H9 (cell line): Measurements from ENCODE around the gene ZNF212. TPM values are rescaled to one million over a fixed set of nuclear protein-coding genes. Genes with fewer than 3 reads are reported as not detected.

Source experiments
- DNase-seq: peaks from one replicate; pipeline ENCODE4 v3.0.0-alpha.2; 2017
- H2AFZ ChIP-seq: one replicate; pipeline ENCODE4 v1.6.1; 2013; ENCODE audit warnings: mild to moderate bottlenecking, low read length, control low read depth, moderate library complexity
- H2AK5ac ChIP-seq: 2 replicates; pipeline ENCODE4 v1.6.1; 2013; ENCODE audit warnings: low read length, control low read depth, mixed read lengths; ENCODE audit not compliant: insufficient read length
- H2BK120ac ChIP-seq: one replicate; pipeline ENCODE4 v1.6.1; 2013; ENCODE audit warnings: low read depth, mild to moderate bottlenecking, low read length, control low read depth, inconsistent platforms; ENCODE audit not compliant: poor library complexity, severe bottlenecking
- H2BK12ac ChIP-seq: 2 replicates; pipeline ENCODE4 v1.6.1; 2013; ENCODE audit warnings: low read length, control low read depth, mixed read lengths, low read depth; ENCODE audit not compliant: insufficient read length
- H2BK15ac ChIP-seq: 2 replicates; pipeline ENCODE4 v1.6.1; 2013; ENCODE audit warnings: low read depth, low read length, control low read depth
- H2BK20ac ChIP-seq: one replicate; pipeline ENCODE4 v1.6.1; 2013; ENCODE audit warnings: low read depth, mild to moderate bottlenecking, low read length, control low read depth, inconsistent platforms; ENCODE audit not compliant: poor library complexity, severe bottlenecking
- H2BK5ac ChIP-seq: 2 replicates; pipeline ENCODE4 v1.6.1; 2013; ENCODE audit warnings: low read length, control low read depth, mixed read lengths; ENCODE audit not compliant: insufficient read length
- H3K14ac ChIP-seq: 2 replicates; pipeline ENCODE4 v1.6.1; 2013; ENCODE audit warnings: low read length, control low read depth; ENCODE audit not compliant: insufficient read depth
- H3K18ac ChIP-seq: 2 replicates; pipeline ENCODE4 v1.6.1; 2013; ENCODE audit warnings: low read depth, mild to moderate bottlenecking, mixed read lengths, low read length, control low read depth; ENCODE audit not compliant: insufficient read length
- H3K23ac ChIP-seq: 2 replicates; pipeline ENCODE4 v1.6.1; 2013; ENCODE audit warnings: low read length, control low read depth, mixed read lengths, low read depth; ENCODE audit not compliant: insufficient read length
- H3K23me2 ChIP-seq: 2 replicates; pipeline ENCODE4 v1.6.1; 2013; ENCODE audit warnings: low read depth, mild to moderate bottlenecking, mixed read lengths, low read length, control low read depth; ENCODE audit not compliant: insufficient read length, poor library complexity, severe bottlenecking
- H3K27ac ChIP-seq: 2 replicates; pipeline ENCODE4 v1.5.1; 2013; ENCODE audit warnings: low read length, control low read depth, mixed read lengths, low read depth; ENCODE audit not compliant: insufficient read length
- H3K27me3 ChIP-seq: 2 replicates; pipeline ENCODE4 v1.6.1; 2013; ENCODE audit warnings: low read length, control low read depth, inconsistent platforms; ENCODE audit not compliant: insufficient read depth
- H3K4ac ChIP-seq: 2 replicates; pipeline ENCODE4 v1.6.1; 2013; ENCODE audit warnings: low read depth, mild to moderate bottlenecking, control low read depth, inconsistent platforms, low read length, moderate library complexity
- H3K4me1 ChIP-seq: 2 replicates; pipeline ENCODE4 v1.6.1; 2013; ENCODE audit warnings: low read length, control low read depth, inconsistent platforms; ENCODE audit not compliant: insufficient read depth
- H3K4me2 ChIP-seq: 2 replicates; pipeline ENCODE4 v1.6.1; 2013; ENCODE audit warnings: low read length, control low read depth, mixed read lengths; ENCODE audit not compliant: insufficient read length, insufficient read depth
- H3K56ac ChIP-seq: 2 replicates; pipeline ENCODE4 v1.6.1; 2013; ENCODE audit warnings: low read depth, mild to moderate bottlenecking, mixed read lengths, low read length, control low read depth; ENCODE audit not compliant: insufficient read length
- H3K79me1 ChIP-seq: 2 replicates; pipeline ENCODE4 v1.6.1; 2013; ENCODE audit warnings: low read depth, mild to moderate bottlenecking, moderate library complexity, low read length, control low read depth, inconsistent platforms; ENCODE audit not compliant: insufficient read depth, poor library complexity, severe bottlenecking
- H3K79me2 ChIP-seq: 2 replicates; pipeline ENCODE4 v1.6.1; 2013; ENCODE audit warnings: low read length, control low read depth, inconsistent platforms; ENCODE audit not compliant: insufficient read depth
- H3K9ac ChIP-seq: 2 replicates; pipeline ENCODE4 v1.6.1; 2013; ENCODE audit warnings: low read length, control low read depth, mixed read lengths; ENCODE audit not compliant: insufficient read length; ENCODE audit errors: extremely low read depth
- H3K9me3 ChIP-seq: one replicate; pipeline ENCODE4 v1.6.1; 2013; ENCODE audit warnings: low read depth, low read length, inconsistent platforms; ENCODE audit not compliant: control insufficient read depth
- H3T11ph ChIP-seq: one replicate; pipeline ENCODE4 v1.6.1; 2013; ENCODE audit warnings: mild to moderate bottlenecking, low read length, control low read depth, inconsistent platforms
- H4K20me1 ChIP-seq: one replicate; pipeline ENCODE4 v1.6.1; 2013; ENCODE audit not compliant: control insufficient read depth, insufficient read length, insufficient read depth
- H4K5ac ChIP-seq: 2 replicates; pipeline ENCODE4 v1.6.1; 2013; ENCODE audit warnings: low read depth, mild to moderate bottlenecking, mixed read lengths, low read length, control low read depth; ENCODE audit not compliant: insufficient read length
- H4K8ac ChIP-seq: replicated peaks from 2 replicates; pipeline ENCODE4 v1.6.1; 2013; ENCODE audit warnings: low read length, control low read depth, mixed read lengths, low read depth; ENCODE audit not compliant: insufficient read length
- H4K91ac ChIP-seq: 2 replicates; pipeline ENCODE4 v1.6.1; 2013; ENCODE audit warnings: low read depth, mild to moderate bottlenecking, moderate library complexity, mixed read lengths, low read length, control low read depth; ENCODE audit not compliant: insufficient read length
- H3K27ac Mint-ChIP-seq, 3 experiments: 2 replicates in 2 of 3; 3 replicates in 1 of 3; pipeline ENCODE4 v1.8.0; 2020 to 2021; ENCODE audit warnings: mixed read lengths in 3 of 3, mild to moderate bottlenecking in 1 of 3, moderate library complexity in 1 of 3
- H3K27me3 Mint-ChIP-seq: 2 replicates; pipeline ENCODE4 v1.8.0; 2021; ENCODE audit warnings: low read depth, mild to moderate bottlenecking, moderate library complexity, mixed read lengths
- H3K36me3 Mint-ChIP-seq, 3 experiments: 2 replicates in 2 of 3; 3 replicates in 1 of 3; pipeline ENCODE4 v1.8.0; 2020 to 2021; ENCODE audit warnings: low read depth in 3 of 3, mixed read lengths in 3 of 3; ENCODE audit not compliant: insufficient read depth in 1 of 3
- H3K4me1 Mint-ChIP-seq, 2 experiments: 2 replicates each; pipeline ENCODE4 v1.8.0; 2020; ENCODE audit warnings: mixed read lengths in 2 of 2
- H3K4me3 Mint-ChIP-seq, 2 experiments: 2 replicates in 1 of 2; 3 replicates in 1 of 2; pipeline ENCODE4 v1.8.0; 2020 to 2021; ENCODE audit warnings: mild to moderate bottlenecking in 2 of 2, mixed read lengths in 2 of 2, moderate library complexity in 1 of 2
- H3K9me3 Mint-ChIP-seq, 2 experiments: 2 replicates in 1 of 2; 3 replicates in 1 of 2; pipeline ENCODE4 v1.8.0; 2020; ENCODE audit warnings: mild to moderate bottlenecking in 2 of 2, mixed read lengths in 2 of 2, moderate library complexity in 1 of 2
- CTCF ChIP-seq: fragments of 200-600 bp; sonication (generic); conservative IDR thresholded peaks from 3 replicates; pipeline ENCODE4 v1.8.0; 2021; ENCODE audit warnings: antibody characterized with exemption, mild to moderate bottlenecking
- WGBS: extraction: QIAGEN DNeasy Blood & Tissue Kit; methylation state at CpG from one replicate; pipeline ENCODE4 v1.1.7; 2013; ENCODE audit warnings: missing lambda C conversion rate, low lambda C conversion rate, mixed read lengths; ENCODE audit not compliant: insufficient read length; ENCODE audit errors: extremely low coverage; 5-methylcytosine and 5-hydroxymethylcytosine counted together
- total RNA-seq: library from RNA; stranded (reverse); gene quantifications from 2 replicates; pipeline ENCODE4 v1.2.1, GENCODE V29; 2021

The ZNF212 gene
- total RNA-seq, 1 experiment from 2014 or later = 21.1 TPM

DNA sequence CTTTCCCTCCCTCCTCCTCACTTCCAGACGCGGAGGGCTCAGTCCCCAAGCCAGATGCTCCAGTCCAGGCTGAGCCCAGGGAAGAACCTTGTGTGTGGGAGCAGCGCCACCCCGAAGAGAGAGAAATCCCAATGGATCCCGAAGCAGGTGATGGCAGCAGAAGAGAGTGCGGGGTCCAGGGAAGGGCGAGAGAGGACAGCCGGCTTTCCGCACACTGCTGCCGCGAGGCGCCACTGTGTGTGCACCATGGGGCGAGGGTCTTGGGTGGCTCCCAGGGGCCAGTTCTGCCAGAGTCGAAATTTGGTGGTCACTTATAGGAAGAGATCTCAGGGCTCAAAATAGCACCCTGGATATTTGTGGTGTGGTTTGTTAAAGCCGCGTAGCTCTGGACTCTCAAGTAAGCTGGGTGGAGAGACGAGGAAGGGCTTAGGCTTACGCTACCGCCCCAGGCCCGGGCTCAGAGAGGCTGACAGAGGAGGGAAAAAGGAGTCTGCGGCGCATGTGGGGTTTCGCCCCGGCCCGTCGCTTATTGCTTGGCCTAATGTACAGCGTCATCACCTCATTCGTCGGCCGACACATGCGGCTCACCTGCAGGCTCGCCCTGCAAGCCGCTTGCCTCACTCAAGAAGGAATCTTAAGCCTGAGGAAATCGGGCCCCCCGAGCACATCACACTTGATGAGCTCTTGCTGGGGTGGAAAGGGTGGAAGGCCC lies 32.0 kb upstream of the ZNF212 start:
- peaks cover 6% of the 10 kb centered on the region for H3K79me1 ChIP-seq
- H3K27ac Mint-ChIP-seq = peak overlapping the region in 2 of 3 experiments; percentile 10 to 84; a peak in 3 of 7 replicates
- H3K4me3 Mint-ChIP-seq = no peak overlapping the region
- H2BK120ac ChIP-seq = no peak overlapping the region
- no peaks in the 10 kb centered on the region for H3K27me3 Mint-ChIP-seq
- H3K9ac ChIP-seq = no peak overlapping the region
- H4K91ac ChIP-seq = no peak overlapping the region
- no peak overlapping the region for H2BK20ac ChIP-seq
- H3K27me3 ChIP-seq = no peaks in the 10 kb centered on the region
- H3K4me2 ChIP-seq = no peak overlapping the region
- peaks cover 3% of the 10 kb centered on the region for H4K20me1 ChIP-seq
- H3K4me1 ChIP-seq = peaks cover 7% of the 10 kb centered on the region; the same call in 1 of the 2 replicates
- H3K4me1 Mint-ChIP-seq = peaks cover 20 to 25% of the 10 kb centered on the region in 2 experiments
- no peak overlapping the region for H3K27ac ChIP-seq
- H3K9me3 ChIP-seq = no peaks in the 10 kb centered on the region
- no peak overlapping the region for H3K14ac ChIP-seq
- H4K8ac ChIP-seq = no peak overlapping the region
- H2BK12ac ChIP-seq = no peak overlapping the region
- H2BK5ac ChIP-seq = no peak overlapping the region
- H3K4ac ChIP-seq = no peak overlapping the region
- no peak overlapping the region for H3K56ac ChIP-seq
- no peaks in the 10 kb centered on the region for H3K9me3 Mint-ChIP-seq
- TF ChIP-seq CTCF = no peak
- no peaks in the 10 kb centered on the region for H3K79me2 ChIP-seq
- H3K18ac ChIP-seq = no peak overlapping the region
- no peak overlapping the region for H2AK5ac ChIP-seq
- H2BK15ac ChIP-seq = no peak overlapping the region
- H4K5ac ChIP-seq = no peak overlapping the region
- DNase-seq = no peak
- H2AFZ ChIP-seq = no peak overlapping the region
- no CpG with 5 or more reads among the region's 35 CpGs for WGBS
- H3K36me3 Mint-ChIP-seq = peaks cover 72 to 88% (median 84%) of the 10 kb centered on the region in 3 experiments
- no peak overlapping the region for H3K23ac ChIP-seq
- H3T11ph ChIP-seq = no peak overlapping the region
- no peaks in the 10 kb centered on the region for H3K23me2 ChIP-seq
